HepG2 (cell line): ENCODE measurements around the gene FGD4. TPM values are rescaled to one million over a fixed set of nuclear protein-coding genes. Genes with fewer than 3 reads are reported as not detected.

Source experiments
- CREB1 ChIP-seq, 2 experiments: fragments of 450-650 bp in 1 of 2; IDR thresholded peaks; 2 replicates each; pipeline ENCODE4 v1.6.1; 2016 to 2017; ENCODE audit warnings: control low read depth in 1 of 2, mild to moderate bottlenecking in 1 of 2, missing compliant biosample characterization in 1 of 2, missing genetic modification characterization in 1 of 2
- FOXO1 ChIP-seq: sonication (generic); formaldehyde crosslinking; IDR thresholded peaks from 2 replicates; pipeline ENCODE4 v1.4.0; 2020; ENCODE audit warnings: missing genetic modification reagents
- HOXD1 ChIP-seq: sonication (generic); formaldehyde crosslinking; IDR thresholded peaks from 2 replicates; pipeline ENCODE4 v1.5.0; 2020; ENCODE audit warnings: missing genetic modification reagents
- ISL2 ChIP-seq: sonication (generic); formaldehyde crosslinking; IDR thresholded peaks from 2 replicates; pipeline ENCODE4 v1.5.0; 2020; ENCODE audit warnings: missing genetic modification reagents
- MAFF ChIP-seq: IDR thresholded peaks from 2 replicates; pipeline ENCODE4 v1.6.1; 2011; ENCODE audit warnings: low read depth, low read length, improper control_type of control experiment
- MXI1 ChIP-seq: IDR thresholded peaks from 3 replicates; pipeline ENCODE4 v1.6.1; 2012; ENCODE audit warnings: low read depth, low read length, inconsistent platforms, borderline replicate concordance
- NFE2 ChIP-seq: sonication (generic); formaldehyde crosslinking; IDR thresholded peaks from 2 replicates; pipeline ENCODE4 v1.4.0; 2020; ENCODE audit warnings: missing genetic modification reagents
- TEAD3 ChIP-seq: optimal IDR thresholded peaks from 2 replicates; pipeline ENCODE3; 2016; ENCODE audit warnings: borderline replicate concordance
- ZNF746 ChIP-seq: sonication (generic); formaldehyde crosslinking; IDR thresholded peaks from 2 replicates; pipeline ENCODE4 v1.8.0; 2022; ENCODE audit warnings: mild to moderate bottlenecking, missing genetic modification reagents
- ZSCAN30 ChIP-seq: sonication (generic); formaldehyde crosslinking; IDR thresholded peaks from 2 replicates; pipeline ENCODE4 v1.5.0; 2020; ENCODE audit warnings: mild to moderate bottlenecking, missing genetic modification reagents
- polyA plus RNA-seq, 8 experiments: library from polyadenylated mRNA; depleted of rRNA in 3 of 8; stranded (reverse) in 7 of 8; unstranded in 1 of 8; fragments of >200 nt; fragmentation: Illumina TruSeq in 4 of 8; extraction: Trizol in 4 of 8; gene quantifications; 2 replicates each; pipeline versions ENCODE4 v1.2.1 to v1.2.3, GENCODE V29; 2011 to 2016; ENCODE audit warnings: low read depth in 4 of 8, missing spikeins in 1 of 8, mixed read lengths in 1 of 8; ENCODE audit not compliant: insufficient read depth in 1 of 8
- total RNA-seq, 5 experiments: library from RNA; depleted of rRNA; stranded (reverse); fragments of >200 nt; fragmentation: Illumina TruSeq; extraction: Trizol; gene quantifications; 2 replicates each; pipeline ENCODE4 v1.2.3, GENCODE V29; 2016; ENCODE audit warnings: low read depth in 1 of 5
- TF ChIP-seq, protein P1 (sequence below): sonication (generic); formaldehyde crosslinking; IDR thresholded peaks from 2 replicates; pipeline ENCODE4 v1.4.0; 2020; ENCODE audit warnings: mild to moderate bottlenecking, missing genetic modification reagents, borderline replicate concordance

Gene FGD4
- total and polyA plus RNA-seq, 2 of the 13 experiments (the other 11 are each of a cell fraction or from before 2014, with no cell fraction given): 4.6 to 6.6 TPM

DNA sequence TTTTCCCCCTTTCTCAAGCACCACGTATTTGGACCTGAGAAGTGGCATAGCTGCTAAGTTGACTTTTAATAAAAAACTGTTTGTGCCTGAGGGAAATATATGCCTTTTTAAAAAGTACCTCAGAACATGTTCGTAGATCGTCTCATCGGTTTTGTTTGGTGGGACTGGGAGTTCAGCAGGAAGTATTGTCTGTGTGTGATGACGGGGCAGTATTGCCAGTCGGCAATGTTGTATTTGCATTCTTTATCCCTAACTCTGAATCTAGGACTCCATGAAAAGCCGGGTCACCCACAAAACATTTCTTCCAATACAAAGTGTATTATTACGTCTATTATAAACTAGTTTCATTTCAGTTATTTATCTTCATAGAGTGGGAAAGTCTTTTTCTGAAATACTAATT lies 19.7 kb upstream of the FGD4 start (continued):
- TF ChIP-seq ISL2 (CRISPR knock-in tag) (no peak), TEAD3 (CRISPR knock-in tag) (no peak), FOXO1 (CRISPR knock-in tag) (no peak), NFE2 (peak; percentile 53; the same call in 1 of the 2 replicates), ZSCAN30 (CRISPR knock-in tag) (no peak), MAFF (peak; percentile 21; the same call in 1 of the 2 replicates), ZNF746 (CRISPR knock-in tag) (no peak), CREB1 (IDR thresholded peaks at IDR 0.05) (0 out of 2 replicates have a peak, but pooled peaks have one; percentile 23), CREB1 (CRISPR knock-in tag; IDR thresholded peaks at IDR 0.05) (no peak), HOXD1 (CRISPR knock-in tag) (no peak), MXI1 (no peak)
- TF ChIP-seq, protein P1, sequence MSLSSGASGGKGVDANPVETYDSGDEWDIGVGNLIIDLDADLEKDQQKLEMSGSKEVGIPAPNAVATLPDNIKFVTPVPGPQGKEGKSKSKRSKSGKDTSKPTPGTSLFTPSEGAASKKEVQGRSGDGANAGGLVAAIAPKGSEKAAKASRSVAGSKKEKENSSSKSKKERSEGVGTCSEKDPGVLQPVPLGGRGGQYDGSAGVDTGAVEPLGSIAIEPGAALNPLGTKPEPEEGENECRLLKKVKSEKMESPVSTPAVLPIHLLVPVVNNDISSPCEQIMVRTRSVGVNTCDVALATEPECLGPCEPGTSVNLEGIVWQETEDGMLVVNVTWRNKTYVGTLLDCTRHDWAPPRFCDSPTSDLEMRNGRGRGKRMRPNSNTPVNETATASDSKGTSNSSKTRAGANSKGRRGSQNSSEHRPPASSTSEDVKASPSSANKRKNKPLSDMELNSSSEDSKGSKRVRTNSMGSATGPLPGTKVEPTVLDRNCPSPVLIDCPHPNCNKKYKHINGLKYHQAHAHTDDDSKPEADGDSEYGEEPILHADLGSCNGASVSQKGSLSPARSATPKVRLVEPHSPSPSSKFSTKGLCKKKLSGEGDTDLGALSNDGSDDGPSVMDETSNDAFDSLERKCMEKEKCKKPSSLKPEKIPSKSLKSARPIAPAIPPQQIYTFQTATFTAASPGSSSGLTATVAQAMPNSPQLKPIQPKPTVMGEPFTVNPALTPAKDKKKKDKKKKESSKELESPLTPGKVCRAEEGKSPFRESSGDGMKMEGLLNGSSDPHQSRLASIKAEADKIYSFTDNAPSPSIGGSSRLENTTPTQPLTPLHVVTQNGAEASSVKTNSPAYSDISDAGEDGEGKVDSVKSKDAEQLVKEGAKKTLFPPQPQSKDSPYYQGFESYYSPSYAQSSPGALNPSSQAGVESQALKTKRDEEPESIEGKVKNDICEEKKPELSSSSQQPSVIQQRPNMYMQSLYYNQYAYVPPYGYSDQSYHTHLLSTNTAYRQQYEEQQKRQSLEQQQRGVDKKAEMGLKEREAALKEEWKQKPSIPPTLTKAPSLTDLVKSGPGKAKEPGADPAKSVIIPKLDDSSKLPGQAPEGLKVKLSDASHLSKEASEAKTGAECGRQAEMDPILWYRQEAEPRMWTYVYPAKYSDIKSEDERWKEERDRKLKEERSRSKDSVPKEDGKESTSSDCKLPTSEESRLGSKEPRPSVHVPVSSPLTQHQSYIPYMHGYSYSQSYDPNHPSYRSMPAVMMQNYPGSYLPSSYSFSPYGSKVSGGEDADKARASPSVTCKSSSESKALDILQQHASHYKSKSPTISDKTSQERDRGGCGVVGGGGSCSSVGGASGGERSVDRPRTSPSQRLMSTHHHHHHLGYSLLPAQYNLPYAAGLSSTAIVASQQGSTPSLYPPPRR: no peak
